Measurements from ENCODE around the gene TMEM171.

TMEM171 gene

GRCh38 chr5:73114044-73114688 is 6.2 kb upstream of the TMEM171 start:
- no peak for TF ChIP-seq GATA3 (IDR thresholded peaks at IDR 0.05; ENCODE audit: low read depth, low read length)
- no peak for TF ChIP-seq GATA2 (IDR thresholded peaks at IDR 0.05; ENCODE audit: low read depth, low read length)

- TF ChIP-seq GATA3 (IDR thresholded peaks at IDR 0.05; ENCODE audit: low read depth, low read length) (no peak), GATA2 (IDR thresholded peaks at IDR 0.05; ENCODE audit: low read depth, low read length) (no peak)
Measured at GRCh38 chr5:73115399-73116051, 4.8 kb upstream of the TMEM171 start.

GRCh38 chr5:73116506-73116905 is 3.9 kb upstream of the TMEM171 start:
- TF ChIP-seq GATA3 (IDR thresholded peaks at IDR 0.05; ENCODE audit: low read depth, low read length), result no peak
- no peak for TF ChIP-seq GATA2 (IDR thresholded peaks at IDR 0.05; ENCODE audit: low read depth, low read length)

DNA sequence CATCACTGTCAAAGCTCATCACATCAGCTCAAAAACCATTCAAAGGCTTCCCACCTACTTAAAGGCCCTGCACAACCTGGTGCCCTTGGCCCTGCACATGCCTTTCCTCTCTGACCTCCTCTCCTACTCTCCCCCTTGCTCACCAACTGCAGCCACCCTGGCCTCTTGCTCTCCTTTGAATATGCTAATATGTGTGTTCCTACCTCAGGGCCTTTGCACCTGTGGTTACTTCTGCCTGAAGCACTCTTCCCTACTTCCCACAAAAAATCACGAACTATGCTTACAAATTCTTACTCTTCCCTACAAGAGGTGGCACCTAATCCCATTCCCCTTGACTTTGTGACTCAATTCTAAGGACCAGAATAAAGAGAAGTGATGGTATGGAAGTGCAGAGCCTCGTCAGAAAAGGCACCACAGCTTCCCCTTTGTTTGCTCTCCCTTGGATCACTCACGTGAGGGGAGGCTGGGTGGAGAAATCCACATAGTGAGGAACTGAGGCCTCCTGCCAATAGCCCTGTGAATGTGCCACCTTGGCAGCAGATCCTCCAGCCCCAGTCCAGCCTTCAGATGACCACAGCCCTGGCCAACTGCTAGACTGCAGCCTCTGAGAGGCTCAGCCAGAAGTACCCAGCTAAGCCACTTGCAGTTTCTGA is 3.2 kb upstream of the TMEM171 start:
- TF ChIP-seq GATA2 (IDR thresholded peaks at IDR 0.05; ENCODE audit: low read depth, low read length) (no peak), GATA3 (IDR thresholded peaks at IDR 0.05; ENCODE audit: low read depth, low read length) (no peak)

DNA sequence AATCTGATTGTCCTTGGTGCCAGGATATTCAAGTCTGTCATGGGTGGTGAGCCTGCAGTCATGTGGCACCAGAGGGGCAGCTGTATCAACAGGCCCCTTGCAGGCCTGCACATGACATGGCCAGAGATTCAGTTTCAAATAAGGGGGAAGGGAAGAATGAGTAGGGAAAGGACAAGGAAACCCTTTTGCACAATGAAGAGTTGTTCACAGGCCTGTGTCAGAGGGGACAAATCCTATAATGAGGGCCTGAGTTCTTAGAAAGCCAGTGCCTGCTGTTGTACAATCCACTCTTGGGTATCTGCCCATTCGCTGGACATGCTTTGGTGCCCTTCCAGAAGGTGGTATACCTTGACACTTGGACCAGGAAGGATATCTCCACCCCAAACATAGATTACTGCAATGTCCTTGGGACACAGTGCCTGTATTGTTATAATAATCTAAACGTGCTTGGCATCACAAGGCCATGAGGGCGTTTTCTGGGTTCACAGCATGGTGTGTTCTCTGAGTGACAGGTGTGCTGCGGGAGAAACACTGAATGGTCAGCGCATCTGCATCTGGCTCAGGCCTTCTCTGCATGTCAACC is 1.9 kb upstream of the TMEM171 start:
- no peak for TF ChIP-seq GATA2 (IDR thresholded peaks at IDR 0.05; ENCODE audit: low read depth, low read length)
- TF ChIP-seq GATA3 (IDR thresholded peaks at IDR 0.05; ENCODE audit: low read depth, low read length), result no peak

DNA sequence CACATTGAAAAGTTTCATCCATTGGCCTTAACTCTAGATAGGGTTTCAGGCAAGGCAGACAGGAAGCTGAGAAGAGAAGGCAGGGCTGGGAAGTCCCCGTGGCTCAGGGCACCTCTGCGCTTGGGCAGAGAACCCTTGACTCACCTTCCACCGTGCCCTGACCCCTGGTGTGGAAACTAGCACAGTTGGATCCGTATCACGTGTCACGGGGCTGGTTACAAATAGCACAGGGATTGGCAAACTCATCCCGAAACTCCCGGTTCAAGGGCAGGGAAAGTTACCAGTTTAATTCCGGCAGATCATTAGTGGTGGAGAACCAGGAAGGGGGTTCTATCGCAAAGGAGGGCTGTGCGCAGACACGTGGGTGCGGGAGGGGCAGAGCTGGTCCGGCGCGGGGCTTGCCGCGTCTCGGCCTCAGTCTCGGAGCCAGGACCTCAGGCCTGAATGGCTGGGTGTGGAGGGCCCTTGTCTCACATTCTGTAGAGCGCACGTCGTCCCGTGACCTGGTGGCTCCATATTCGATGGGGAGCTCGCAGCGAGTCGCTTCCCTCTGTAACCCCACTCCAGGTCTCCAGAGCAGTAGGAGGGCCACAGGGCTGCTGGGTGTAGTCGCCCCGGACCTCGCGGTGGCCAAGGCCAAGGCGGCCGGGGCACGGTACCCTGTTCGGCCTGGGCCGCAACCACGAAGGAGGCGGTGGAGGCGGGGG is 771 bp upstream of the TMEM171 start:
- no peak for TF ChIP-seq GATA2 (IDR thresholded peaks at IDR 0.05; ENCODE audit: low read depth, low read length)
- TF ChIP-seq GATA3 (IDR thresholded peaks at IDR 0.05; ENCODE audit: low read depth, low read length), result no peak

- TF ChIP-seq GATA3 (IDR thresholded peaks at IDR 0.05; ENCODE audit: low read depth, low read length), result no peak
- TF ChIP-seq GATA2 (IDR thresholded peaks at IDR 0.05; ENCODE audit: low read depth, low read length), result no peak
Measured at GRCh38 chr5:73121119-73121463, 716 bp downstream of the TMEM171 start.

- TF ChIP-seq GATA2 (IDR thresholded peaks at IDR 0.05; ENCODE audit: low read depth, low read length), result no peak
- no peak for TF ChIP-seq GATA3 (IDR thresholded peaks at IDR 0.05; ENCODE audit: low read depth, low read length)
Measured at GRCh38 chr5:73122875-73123810, 2.8 kb downstream of the TMEM171 start.

DNA sequence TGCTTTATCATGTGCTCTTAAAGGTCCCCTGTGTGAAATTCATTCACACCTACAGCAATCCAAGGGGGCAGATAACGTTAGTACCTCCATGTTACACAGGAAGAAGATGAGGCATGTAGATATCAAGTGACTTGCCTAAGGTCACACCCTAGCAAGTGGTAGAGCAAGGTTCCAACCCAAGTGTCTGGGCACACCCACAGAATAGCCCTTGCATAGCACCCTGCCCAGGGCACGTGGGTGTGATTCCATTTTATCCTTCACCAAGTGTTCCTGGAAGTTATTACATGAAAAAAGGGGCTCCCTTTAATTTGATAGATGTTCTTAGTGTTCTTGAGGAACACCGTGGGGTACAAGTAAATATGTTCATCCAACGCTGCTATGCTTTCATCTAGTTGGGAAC is 4.9 kb downstream of the TMEM171 start:
- TF ChIP-seq GATA2 (IDR thresholded peaks at IDR 0.05; ENCODE audit: low read depth, low read length) (no peak), GATA3 (IDR thresholded peaks at IDR 0.05; ENCODE audit: low read depth, low read length) (no peak)

DNA sequence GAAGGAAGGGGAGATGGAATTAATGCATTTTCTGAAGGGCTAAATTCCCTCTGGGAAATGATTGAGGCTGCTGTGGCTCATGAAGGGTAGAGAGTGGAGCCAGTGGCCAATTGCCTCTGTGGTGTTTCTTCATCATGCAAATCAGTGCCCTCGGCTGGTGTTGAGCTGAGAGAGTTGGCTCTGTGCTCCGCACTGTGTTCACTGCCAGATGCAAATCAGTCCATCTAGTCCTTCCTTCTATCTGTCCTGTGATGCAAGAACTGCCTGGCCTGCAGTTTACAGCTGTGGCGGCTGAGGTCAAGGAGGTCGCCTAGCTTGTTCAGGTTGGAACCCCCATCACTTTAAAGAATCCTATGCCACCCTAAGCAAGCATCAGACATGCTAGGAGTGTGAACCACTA is 6.0 kb downstream of the TMEM171 start:
- TF ChIP-seq GATA2 (IDR thresholded peaks at IDR 0.05; ENCODE audit: low read depth, low read length) (no peak), GATA3 (IDR thresholded peaks at IDR 0.05; ENCODE audit: low read depth, low read length) (no peak)

GRCh38 chr5:73126957-73127356 is 6.6 kb downstream of the TMEM171 start:
- TF ChIP-seq GATA2 (IDR thresholded peaks at IDR 0.05; ENCODE audit: low read depth, low read length) (no peak), GATA3 (IDR thresholded peaks at IDR 0.05; ENCODE audit: low read depth, low read length) (no peak)

DNA sequence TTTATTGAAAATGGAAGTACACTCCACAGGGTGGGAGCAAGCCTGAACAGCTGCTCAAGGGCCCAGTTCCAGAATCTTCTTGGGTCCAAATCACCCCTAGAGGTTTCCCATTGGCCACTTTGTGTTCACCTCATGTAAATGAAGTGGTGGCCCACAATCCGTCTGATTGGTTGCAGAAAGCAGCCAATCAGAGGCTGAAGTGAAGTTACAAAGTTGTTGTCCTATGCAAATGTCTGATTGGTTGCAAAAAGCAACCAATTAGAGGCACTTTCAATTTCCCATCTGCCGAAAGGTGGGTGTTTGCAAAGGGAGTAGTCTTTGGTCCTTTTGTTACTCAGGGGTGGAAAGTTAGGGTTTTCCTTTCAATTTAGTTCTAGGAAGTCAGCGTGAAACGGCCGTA is 8.8 kb downstream of the TMEM171 start:
- TF ChIP-seq GATA3 (IDR thresholded peaks at IDR 0.05; ENCODE audit: low read depth, low read length), result no peak
- TF ChIP-seq GATA2 (IDR thresholded peaks at IDR 0.05; ENCODE audit: low read depth, low read length), result no peak

DNA sequence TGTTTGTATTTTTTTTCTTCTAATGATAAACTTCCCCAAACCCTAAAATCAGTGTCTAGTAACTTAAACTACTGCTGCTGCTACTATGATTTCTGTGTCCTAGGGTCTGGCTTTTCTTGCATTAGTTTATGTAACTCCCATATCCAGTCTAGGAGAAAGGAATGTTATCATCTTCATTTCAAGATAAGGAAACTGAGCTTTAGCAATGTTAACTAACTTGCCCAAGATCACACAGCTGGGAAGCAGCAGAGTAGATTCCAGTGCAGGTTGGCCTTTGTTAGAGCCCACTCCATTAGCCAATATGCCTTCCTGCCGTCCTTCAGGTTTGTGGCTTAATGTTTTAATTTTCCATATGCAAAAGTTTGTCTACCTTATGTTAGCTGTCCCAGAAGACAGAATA is 10.4 kb downstream of the TMEM171 start:
- TF ChIP-seq GATA3 (IDR thresholded peaks at IDR 0.05; ENCODE audit: low read depth, low read length) (no peak), GATA2 (IDR thresholded peaks at IDR 0.05; ENCODE audit: low read depth, low read length) (no peak)

Data from SH-SY5Y (cell line).